DOHH2 (cell line): Measurements from ENCODE around the gene KIAA1191.

Source experiments
- EZH2phosphoT487 ChIP-seq: fragments of 200-600 bp; sonication (generic); IDR thresholded peaks from 2 replicates; pipeline ENCODE4 v1.6.1; 2017; ENCODE audit warnings: borderline replicate concordance, mild to moderate bottlenecking, antibody characterized with exemption, low read length, moderate library complexity, mixed read lengths
- TF ChIP-seq, protein P1 (sequence below): fragments of 200-600 bp; sonication (generic); IDR thresholded peaks from one replicate; pipeline ENCODE4 v1.5.1; 2014; ENCODE audit warnings: antibody characterized with exemption, mild to moderate bottlenecking, low read depth, low read length; ENCODE audit not compliant: poor library complexity, severe bottlenecking

DNA sequence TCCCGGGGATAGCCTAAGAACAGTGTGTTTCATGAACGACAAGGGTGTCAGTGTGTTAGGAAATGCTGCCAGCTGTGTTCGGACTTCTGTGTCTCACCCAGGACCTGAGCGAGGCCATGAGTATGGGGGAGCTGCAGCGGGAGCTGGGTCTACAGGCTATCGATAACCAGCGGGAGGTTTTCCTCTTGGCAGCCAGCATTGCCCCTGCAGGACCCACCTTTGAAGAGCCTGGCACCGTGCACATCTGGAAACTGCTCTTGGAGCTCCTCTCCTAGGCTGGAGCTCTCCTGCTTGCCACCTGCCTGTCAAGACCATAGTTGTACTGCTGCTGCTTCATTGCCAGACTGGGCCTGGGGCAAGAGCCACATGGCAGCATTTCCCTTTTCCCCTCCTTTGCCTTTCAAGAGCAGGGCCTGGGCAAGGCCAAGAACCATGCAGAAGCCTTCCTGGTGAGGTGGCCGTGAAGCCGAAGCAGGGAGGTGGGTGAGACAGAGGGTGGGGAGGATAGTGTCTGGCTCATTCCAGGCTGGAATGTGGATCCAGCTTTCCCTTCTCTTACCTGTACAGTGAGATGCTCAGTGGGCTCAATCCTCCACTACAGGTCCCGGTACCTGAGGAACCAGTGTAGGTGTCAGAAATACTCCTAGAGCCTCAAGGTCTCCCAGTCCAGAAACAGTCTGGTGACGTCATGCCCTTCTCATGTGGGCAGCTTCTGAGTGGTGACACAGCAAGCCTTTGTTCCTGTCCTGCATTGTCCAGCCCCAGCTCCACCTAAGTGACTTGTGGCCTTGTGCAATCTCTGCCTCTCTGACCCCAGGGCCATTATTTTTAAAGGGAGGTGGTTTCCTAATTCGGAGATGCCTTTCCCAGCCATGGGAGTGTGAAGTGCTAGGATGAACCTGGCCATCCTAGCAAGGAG lies 10.3 kb upstream of the KIAA1191 start:
- TF ChIP-seq, protein P1, sequence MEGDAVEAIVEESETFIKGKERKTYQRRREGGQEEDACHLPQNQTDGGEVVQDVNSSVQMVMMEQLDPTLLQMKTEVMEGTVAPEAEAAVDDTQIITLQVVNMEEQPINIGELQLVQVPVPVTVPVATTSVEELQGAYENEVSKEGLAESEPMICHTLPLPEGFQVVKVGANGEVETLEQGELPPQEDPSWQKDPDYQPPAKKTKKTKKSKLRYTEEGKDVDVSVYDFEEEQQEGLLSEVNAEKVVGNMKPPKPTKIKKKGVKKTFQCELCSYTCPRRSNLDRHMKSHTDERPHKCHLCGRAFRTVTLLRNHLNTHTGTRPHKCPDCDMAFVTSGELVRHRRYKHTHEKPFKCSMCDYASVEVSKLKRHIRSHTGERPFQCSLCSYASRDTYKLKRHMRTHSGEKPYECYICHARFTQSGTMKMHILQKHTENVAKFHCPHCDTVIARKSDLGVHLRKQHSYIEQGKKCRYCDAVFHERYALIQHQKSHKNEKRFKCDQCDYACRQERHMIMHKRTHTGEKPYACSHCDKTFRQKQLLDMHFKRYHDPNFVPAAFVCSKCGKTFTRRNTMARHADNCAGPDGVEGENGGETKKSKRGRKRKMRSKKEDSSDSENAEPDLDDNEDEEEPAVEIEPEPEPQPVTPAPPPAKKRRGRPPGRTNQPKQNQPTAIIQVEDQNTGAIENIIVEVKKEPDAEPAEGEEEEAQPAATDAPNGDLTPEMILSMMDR: no peak
- no peak for TF ChIP-seq EZH2phosphoT487
